OCI-LY3 (cell line): ENCODE measurements around the gene PRKCD.
"Not testable (repeated sequence)": the region's sequence is repeated elsewhere in the genome, so short reads cannot be mapped to it uniquely, and the experiment has no call there.

ENCODE experiments used
- H2AFZ ChIP-seq: fragments of 200-600, 300-600 bp; shearing (Covaris generic); 2 replicates; pipeline ENCODE4 v1.6.0; 2014; ENCODE audit warnings: antibody characterized with exemption, low read depth, low read length
- H3K27ac ChIP-seq: fragments of 200-600, 300-600 bp; sonication (generic); 2 replicates; pipeline ENCODE4 v1.5.1; 2014; ENCODE audit warnings: mild to moderate bottlenecking, low read length, moderate library complexity, mixed read lengths
- H3K27me3 ChIP-seq: fragments of 200-600, 300-600 bp; sonication (generic); 2 replicates; pipeline ENCODE4 v1.6.1; 2014; ENCODE audit warnings: low read depth, low read length, mixed read lengths
- H3K36me3 ChIP-seq: fragments of 200-600, 300-600 bp; sonication (generic); replicated peaks from 2 replicates; pipeline ENCODE3; 2014; ENCODE audit warnings: low read depth, low read length, mixed read lengths
- H3K4me1 ChIP-seq: fragments of 300-600, 200-600 bp; sonication (generic); 2 replicates; pipeline ENCODE4 v1.6.1; 2014; ENCODE audit warnings: low read length, mixed read lengths
- H3K4me2 ChIP-seq: fragments of 200-600, 300-600 bp; sonication (generic); 2 replicates; pipeline ENCODE4 v1.6.1; 2014; ENCODE audit warnings: low read length, mixed read lengths
- H3K4me3 ChIP-seq: fragments of 300-600, 200-600 bp; sonication (generic); 2 replicates; pipeline ENCODE4 v1.5.1; 2014; ENCODE audit warnings: antibody characterized with exemption, mild to moderate bottlenecking, low read length, moderate library complexity
- H3K79me2 ChIP-seq: fragments of 300-600, 200-600 bp; shearing (Covaris generic); 2 replicates; pipeline ENCODE4 v1.6.1; 2014; ENCODE audit warnings: mild to moderate bottlenecking, low read length, mixed read lengths
- H3K9ac ChIP-seq: fragments of 300-600, 200-600 bp; shearing (Covaris generic); 2 replicates; pipeline ENCODE4 v1.6.0; 2014; ENCODE audit warnings: mild to moderate bottlenecking, low read length, moderate library complexity
- H3K9me3 ChIP-seq: fragments of 200-600, 300-600 bp; shearing (Covaris generic); 2 replicates; pipeline ENCODE4 v1.6.1; 2014; ENCODE audit warnings: low read length, mixed read lengths; ENCODE audit not compliant: insufficient read depth
- H4K20me1 ChIP-seq: fragments of 200-600, 300-600 bp; sonication (generic); 2 replicates; pipeline ENCODE4 v1.6.1; 2016; ENCODE audit warnings: low read length, mixed read lengths; ENCODE audit not compliant: insufficient read depth
- EZH2phosphoT487 ChIP-seq: fragments of 200-600 bp; shearing (Covaris generic); IDR thresholded peaks from 2 replicates; pipeline ENCODE4 v1.6.1; 2018; ENCODE audit warnings: antibody characterized with exemption, mixed run types, low read depth
- TF ChIP-seq, protein P1 (sequence below): fragments of 200-600, 300-600 bp; sonication (generic); IDR thresholded peaks from 2 replicates; pipeline ENCODE4 v1.5.1; 2014; ENCODE audit warnings: antibody characterized with exemption, low read length, low read depth

The PRKCD gene

GRCh38 chr3:53149006-53149690 lies 11.9 kb upstream of the PRKCD start:
- Histone ChIP-seq H4K20me1 (no peaks in the 10 kb centered on the region), H3K9ac (no peak overlapping the region), H3K36me3 (no peaks in the 10 kb centered on the region), H2AFZ (no peak overlapping the region), H3K4me1 (no peaks in the 10 kb centered on the region), H3K4me2 (no peak overlapping the region), H3K4me3 (no peak overlapping the region), H3K27ac (no peak overlapping the region), H3K27me3 (peaks cover 7% of the 10 kb centered on the region; the same call in 1 of the 2 replicates), H3K9me3 (no peaks in the 10 kb centered on the region), H3K79me2 (no peaks in the 10 kb centered on the region)
- no peak for TF ChIP-seq EZH2phosphoT487
- TF ChIP-seq, protein P1, sequence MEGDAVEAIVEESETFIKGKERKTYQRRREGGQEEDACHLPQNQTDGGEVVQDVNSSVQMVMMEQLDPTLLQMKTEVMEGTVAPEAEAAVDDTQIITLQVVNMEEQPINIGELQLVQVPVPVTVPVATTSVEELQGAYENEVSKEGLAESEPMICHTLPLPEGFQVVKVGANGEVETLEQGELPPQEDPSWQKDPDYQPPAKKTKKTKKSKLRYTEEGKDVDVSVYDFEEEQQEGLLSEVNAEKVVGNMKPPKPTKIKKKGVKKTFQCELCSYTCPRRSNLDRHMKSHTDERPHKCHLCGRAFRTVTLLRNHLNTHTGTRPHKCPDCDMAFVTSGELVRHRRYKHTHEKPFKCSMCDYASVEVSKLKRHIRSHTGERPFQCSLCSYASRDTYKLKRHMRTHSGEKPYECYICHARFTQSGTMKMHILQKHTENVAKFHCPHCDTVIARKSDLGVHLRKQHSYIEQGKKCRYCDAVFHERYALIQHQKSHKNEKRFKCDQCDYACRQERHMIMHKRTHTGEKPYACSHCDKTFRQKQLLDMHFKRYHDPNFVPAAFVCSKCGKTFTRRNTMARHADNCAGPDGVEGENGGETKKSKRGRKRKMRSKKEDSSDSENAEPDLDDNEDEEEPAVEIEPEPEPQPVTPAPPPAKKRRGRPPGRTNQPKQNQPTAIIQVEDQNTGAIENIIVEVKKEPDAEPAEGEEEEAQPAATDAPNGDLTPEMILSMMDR: no peak

GRCh38 chr3:53149699-53150098 lies 11.3 kb upstream of the PRKCD start:
- Histone ChIP-seq H3K79me2 (no peaks in the 10 kb centered on the region), H3K4me3 (no peak overlapping the region), H3K9me3 (no peaks in the 10 kb centered on the region), H4K20me1 (no peaks in the 10 kb centered on the region), H3K4me1 (no peaks in the 10 kb centered on the region), H2AFZ (no peak overlapping the region), H3K9ac (no peak overlapping the region), H3K36me3 (no peaks in the 10 kb centered on the region), H3K27ac (no peak overlapping the region), H3K27me3 (peaks cover 7% of the 10 kb centered on the region; the same call in 1 of the 2 replicates), H3K4me2 (no peak overlapping the region)
- TF ChIP-seq, protein P1: no peak
- TF ChIP-seq EZH2phosphoT487: no peak

GRCh38 chr3:53150247-53151085 lies 10.5 kb upstream of the PRKCD start:
- H3K27me3 ChIP-seq: peaks cover 7% of the 10 kb centered on the region; the same call in 1 of the 2 replicates
- no peaks in the 10 kb centered on the region for H3K79me2 ChIP-seq
- H3K9me3 ChIP-seq: no peaks in the 10 kb centered on the region
- no peak overlapping the region for H3K4me3 ChIP-seq
- no peaks in the 10 kb centered on the region for H3K36me3 ChIP-seq
- no peak overlapping the region for H3K9ac ChIP-seq
- H4K20me1 ChIP-seq: no peaks in the 10 kb centered on the region
- H2AFZ ChIP-seq: no peak overlapping the region
- no peak for TF ChIP-seq EZH2phosphoT487
- TF ChIP-seq, protein P1: no peak
- H3K4me1 ChIP-seq: no peaks in the 10 kb centered on the region
- H3K4me2 ChIP-seq: no peak overlapping the region
- H3K27ac ChIP-seq: no peak overlapping the region

DNA sequence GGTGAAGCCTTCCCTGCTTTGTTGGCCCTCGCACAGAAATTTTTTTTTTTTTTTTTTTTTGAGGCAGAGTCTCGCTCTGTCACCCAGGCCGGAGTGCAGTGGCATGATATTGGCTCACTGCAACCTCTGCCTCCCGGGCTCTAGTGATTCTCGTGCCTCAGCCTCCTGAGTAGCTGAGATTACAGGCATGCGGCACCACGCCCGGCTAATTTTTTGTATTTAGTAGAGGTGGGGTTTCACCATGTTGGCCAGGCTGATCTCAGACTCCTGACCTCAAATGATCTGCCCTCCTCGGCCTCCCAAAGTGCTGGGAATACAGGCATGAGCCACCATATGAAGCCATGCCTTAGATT lies 9.9 kb upstream of the PRKCD start:
- H3K4me1 ChIP-seq, H3K27me3 ChIP-seq, H3K79me2 ChIP-seq, H3K36me3 ChIP-seq, H3K27ac ChIP-seq, H3K9ac ChIP-seq, H3K4me3 ChIP-seq, H3K4me2 ChIP-seq, H4K20me1 ChIP-seq, H3K9me3 ChIP-seq, H2AFZ ChIP-seq: not testable (repeated sequence)
